Tibial nerve (tissue), 3 donors: Measurements from ENCODE around the gene SLC12A9.

Experiments
- POLR2A ChIP-seq, 2 donors: fragments of 450-650 bp; IDR thresholded peaks; one replicate each; pipeline ENCODE4 v1.6.1; 2017; ENCODE audit warnings: antibody characterized with exemption in 2 of 2, mild to moderate bottlenecking in 2 of 2, moderate library complexity in 2 of 2
- TF ChIP-seq, protein P1 (sequence below), 5 experiments: fragments of 200-600 bp in 3 of 5; fragments of 450-650 bp in 2 of 5; sonication (generic) in 3 of 5; IDR thresholded peaks; one replicate each; pipeline ENCODE4 v1.5.1; 2016 to 2019; ENCODE audit warnings: antibody characterized with exemption in 5 of 5, mild to moderate bottlenecking in 3 of 5, moderate library complexity in 2 of 5

- TF ChIP-seq, protein P1, sequence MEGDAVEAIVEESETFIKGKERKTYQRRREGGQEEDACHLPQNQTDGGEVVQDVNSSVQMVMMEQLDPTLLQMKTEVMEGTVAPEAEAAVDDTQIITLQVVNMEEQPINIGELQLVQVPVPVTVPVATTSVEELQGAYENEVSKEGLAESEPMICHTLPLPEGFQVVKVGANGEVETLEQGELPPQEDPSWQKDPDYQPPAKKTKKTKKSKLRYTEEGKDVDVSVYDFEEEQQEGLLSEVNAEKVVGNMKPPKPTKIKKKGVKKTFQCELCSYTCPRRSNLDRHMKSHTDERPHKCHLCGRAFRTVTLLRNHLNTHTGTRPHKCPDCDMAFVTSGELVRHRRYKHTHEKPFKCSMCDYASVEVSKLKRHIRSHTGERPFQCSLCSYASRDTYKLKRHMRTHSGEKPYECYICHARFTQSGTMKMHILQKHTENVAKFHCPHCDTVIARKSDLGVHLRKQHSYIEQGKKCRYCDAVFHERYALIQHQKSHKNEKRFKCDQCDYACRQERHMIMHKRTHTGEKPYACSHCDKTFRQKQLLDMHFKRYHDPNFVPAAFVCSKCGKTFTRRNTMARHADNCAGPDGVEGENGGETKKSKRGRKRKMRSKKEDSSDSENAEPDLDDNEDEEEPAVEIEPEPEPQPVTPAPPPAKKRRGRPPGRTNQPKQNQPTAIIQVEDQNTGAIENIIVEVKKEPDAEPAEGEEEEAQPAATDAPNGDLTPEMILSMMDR (IDR thresholded peaks at IDR 0.05), result no peak
- no peak for TF ChIP-seq POLR2A (IDR thresholded peaks at IDR 0.05)
These were observed 33.7 kb upstream of the SLC12A9 start for GRCh38 chr7:100818825-100819224.
